ENCODE data around the gene SCYL1. TPM values are rescaled to one million over a fixed set of nuclear protein-coding genes. Genes with fewer than 3 reads are reported as not detected.
A peak's percentile ranks its signal among the peaks of the same experiment; 100 is the strongest.

Gene SCYL1
- total and polyA plus RNA-seq, 3 donors from 2014 or later = 127 to 160 (median 131) TPM

- no peaks in the 10 kb centered on the region for H3K36me3 ChIP-seq (ENCODE audit: low read depth, missing control alignments)
- 84 to 96% methylated on average over 3 of the region's 3 CpGs for WGBS, 2 donors
- H3K4me1 ChIP-seq = no peaks in the 10 kb centered on the region
- no peaks in the 10 kb centered on the region for H3K9me3 ChIP-seq
- intact Hi-C loops (cut with DNase I; ENCODE audit: low total_unique reads) = no loop called here
- H3K27ac ChIP-seq = no peak overlapping the region
- H3K4me3 ChIP-seq = no peak overlapping the region
- no peak for DNase-seq
- no peak for TF ChIP-seq POLR2A (IDR thresholded peaks at IDR 0.05)
- TF ChIP-seq CTCF (IDR thresholded peaks at IDR 0.05) = no peak
- H3K27me3 ChIP-seq = no peaks in the 10 kb centered on the region
These were observed 23.5 kb downstream of the SCYL1 start for GRCh38 chr11:65548395-65548794.

- Histone ChIP-seq H3K27ac (no peak overlapping the region), H3K27me3 (no peaks in the 10 kb centered on the region), H3K9me3 (no peaks in the 10 kb centered on the region), H3K4me1 (no peaks in the 10 kb centered on the region), H3K4me3 (no peak overlapping the region), H3K36me3 (ENCODE audit: low read depth, missing control alignments) (no peaks in the 10 kb centered on the region)
- WGBS, 2 donors = 91 to 92% methylated on average over 3 of the region's 3 CpGs
- intact Hi-C loops (cut with DNase I; ENCODE audit: low total_unique reads) = no loop called here
- no peak for DNase-seq
- no peak for TF ChIP-seq CTCF (IDR thresholded peaks at IDR 0.05)
- TF ChIP-seq POLR2A (IDR thresholded peaks at IDR 0.05) = no peak
These were observed 24.2 kb downstream of the SCYL1 start for GRCh38 chr11:65549096-65549495.

- Histone ChIP-seq H3K9me3 (no peaks in the 10 kb centered on the region), H3K4me1 (peaks cover 16% of the 10 kb centered on the region), H3K36me3 (ENCODE audit: low read depth, missing control alignments) (no peaks in the 10 kb centered on the region), H3K4me3 (no peak overlapping the region), H3K27ac (no peak overlapping the region), H3K27me3 (no peaks in the 10 kb centered on the region)
- intact Hi-C loops (cut with DNase I; ENCODE audit: low total_unique reads) = no loop called here
- WGBS, 2 donors = 65 to 80% methylated on average over 8 to 17 of the region's 17 CpGs
- DNase-seq = peak; percentile 72
- no peak for TF ChIP-seq POLR2A (IDR thresholded peaks at IDR 0.05)
- TF ChIP-seq CTCF (IDR thresholded peaks at IDR 0.05) = peak in 1 of 3 experiments; percentile 46
These were observed 26.9 kb downstream of the SCYL1 start for GRCh38 chr11:65551572-65552387.

- DNase-seq = no peak
- H3K4me3 ChIP-seq = no peak overlapping the region
- TF ChIP-seq CTCF (IDR thresholded peaks at IDR 0.05) (peak in 1 of 3 experiments; percentile 3), POLR2A (IDR thresholded peaks at IDR 0.05) (no peak)
- intact Hi-C loops (cut with DNase I; ENCODE audit: low total_unique reads) = no loop called here
- H3K9me3 ChIP-seq = no peaks in the 10 kb centered on the region
- WGBS, 2 donors = 87 to 89% methylated on average over 6 to 9 of the region's 9 CpGs
- no peaks in the 10 kb centered on the region for H3K27me3 ChIP-seq
- H3K36me3 ChIP-seq (ENCODE audit: low read depth, missing control alignments) = no peaks in the 10 kb centered on the region
- no peak overlapping the region for H3K27ac ChIP-seq
- peaks cover 16% of the 10 kb centered on the region for H3K4me1 ChIP-seq
These were observed 27.6 kb downstream of the SCYL1 start for GRCh38 chr11:65552388-65552951.
